Activated CD4-positive, alpha-beta T cell treated with anti-CD3 and anti-CD28 coated beads, Interleukin-2, amount 10 ng/mL, durations not matched to agents 24 days and 14 days (primary cell): ENCODE measurements around the gene CCSER1. TPM values are rescaled to one million over a fixed set of nuclear protein-coding genes. Genes with fewer than 3 reads are reported as not detected.

Experiments
- DNase-seq: peaks from one replicate; pipeline ENCODE4 v3.0.0; 2022
- H3K27ac Mint-ChIP-seq: one replicate; pipeline ENCODE4 v1.8.0; 2022; ENCODE audit warnings: mild to moderate bottlenecking, mixed read lengths
- H3K27me3 Mint-ChIP-seq: one replicate; pipeline ENCODE4 v1.8.0; 2022; ENCODE audit warnings: mixed read lengths
- H3K36me3 Mint-ChIP-seq: one replicate; pipeline ENCODE4 v1.8.0; 2022; ENCODE audit warnings: low read depth, mild to moderate bottlenecking, mixed read lengths
- H3K4me1 Mint-ChIP-seq: one replicate; pipeline ENCODE4 v1.8.0; 2021; ENCODE audit warnings: mixed read lengths
- H3K4me3 Mint-ChIP-seq: one replicate; pipeline ENCODE4 v1.8.0; 2022; ENCODE audit warnings: mild to moderate bottlenecking, moderate library complexity, mixed read lengths
- H3K9me3 Mint-ChIP-seq: one replicate; pipeline ENCODE4 v1.8.0; 2021; ENCODE audit warnings: mixed read lengths
- intact Hi-C: fragments of 100-400 bp; cut with micrococcal nuclease; formaldehyde crosslinking; loops from one replicate; pipeline ENCODE4 v1.15.1; 2023
- total RNA-seq: library from RNA; stranded (reverse); gene quantifications from 2 replicates; pipeline ENCODE4 v1.2.3, GENCODE V29; 2022

The CCSER1 gene
- total RNA-seq, 1 donor from 2014 or later, result not detected

- intact Hi-C loops, result no loop called here
- Mint-ChIP-seq H3K27me3 (peaks cover 3% of the 10 kb centered on the region), H3K4me3 (no peak overlapping the region), H3K27ac (no peak overlapping the region), H3K9me3 (no peaks in the 10 kb centered on the region), H3K36me3 (no peaks in the 10 kb centered on the region), H3K4me1 (no peaks in the 10 kb centered on the region)
- DNase-seq, result no peak
Observed at GRCh38 chr4:90118527-90119195, 8.5 kb upstream of the CCSER1 start.

DNA sequence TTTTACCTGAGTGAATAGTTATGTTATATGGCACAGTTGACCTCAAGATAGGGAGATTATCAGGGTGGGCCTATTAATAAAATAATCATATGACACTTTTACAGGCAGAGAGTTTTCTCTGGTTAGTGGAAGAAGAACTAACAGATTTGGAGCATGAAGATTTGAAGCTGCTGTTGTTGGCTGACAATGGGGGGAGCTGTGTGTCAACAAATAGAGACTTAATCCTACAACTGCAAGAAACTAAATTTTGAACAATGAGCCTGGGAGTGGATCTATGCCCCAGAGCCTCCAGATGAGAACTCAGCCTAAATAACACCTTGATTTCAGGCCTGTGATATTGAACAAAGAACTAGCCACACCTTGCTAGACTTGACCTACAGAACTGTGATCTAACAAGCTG lies 7.2 kb upstream of the CCSER1 start:
- intact Hi-C loops, result no loop called here
- H3K4me1 Mint-ChIP-seq, result no peaks in the 10 kb centered on the region
- no peak overlapping the region for H3K4me3 Mint-ChIP-seq
- H3K27me3 Mint-ChIP-seq, result peaks cover 4% of the 10 kb centered on the region
- no peaks in the 10 kb centered on the region for H3K36me3 Mint-ChIP-seq
- H3K9me3 Mint-ChIP-seq, result no peaks in the 10 kb centered on the region
- no peak for DNase-seq
- H3K27ac Mint-ChIP-seq, result no peak overlapping the region

DNA sequence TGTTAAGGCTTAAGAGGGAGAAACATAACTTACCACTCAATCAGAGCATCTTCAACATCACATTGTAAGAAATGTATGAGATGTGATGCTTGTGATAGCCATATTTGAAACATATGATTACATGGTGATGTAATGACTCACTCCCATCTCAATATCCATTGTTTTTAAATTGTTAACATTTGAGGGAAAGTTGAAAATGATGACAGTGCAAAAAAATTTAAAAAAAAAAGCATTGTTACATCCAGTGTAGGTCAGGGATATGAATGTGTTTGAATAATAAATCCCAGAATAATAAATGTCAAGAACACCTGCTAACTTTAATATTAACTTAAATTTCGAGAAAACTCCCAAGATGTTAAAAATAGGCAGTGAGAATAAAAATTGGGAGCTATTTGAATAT lies 6.4 kb upstream of the CCSER1 start:
- H3K36me3 Mint-ChIP-seq, result no peaks in the 10 kb centered on the region
- H3K9me3 Mint-ChIP-seq, result no peaks in the 10 kb centered on the region
- H3K4me1 Mint-ChIP-seq, result no peaks in the 10 kb centered on the region
- no peak for DNase-seq
- no peak overlapping the region for H3K4me3 Mint-ChIP-seq
- intact Hi-C loops, result no loop called here
- H3K27ac Mint-ChIP-seq, result no peak overlapping the region
- peaks cover 12% of the 10 kb centered on the region for H3K27me3 Mint-ChIP-seq

DNA sequence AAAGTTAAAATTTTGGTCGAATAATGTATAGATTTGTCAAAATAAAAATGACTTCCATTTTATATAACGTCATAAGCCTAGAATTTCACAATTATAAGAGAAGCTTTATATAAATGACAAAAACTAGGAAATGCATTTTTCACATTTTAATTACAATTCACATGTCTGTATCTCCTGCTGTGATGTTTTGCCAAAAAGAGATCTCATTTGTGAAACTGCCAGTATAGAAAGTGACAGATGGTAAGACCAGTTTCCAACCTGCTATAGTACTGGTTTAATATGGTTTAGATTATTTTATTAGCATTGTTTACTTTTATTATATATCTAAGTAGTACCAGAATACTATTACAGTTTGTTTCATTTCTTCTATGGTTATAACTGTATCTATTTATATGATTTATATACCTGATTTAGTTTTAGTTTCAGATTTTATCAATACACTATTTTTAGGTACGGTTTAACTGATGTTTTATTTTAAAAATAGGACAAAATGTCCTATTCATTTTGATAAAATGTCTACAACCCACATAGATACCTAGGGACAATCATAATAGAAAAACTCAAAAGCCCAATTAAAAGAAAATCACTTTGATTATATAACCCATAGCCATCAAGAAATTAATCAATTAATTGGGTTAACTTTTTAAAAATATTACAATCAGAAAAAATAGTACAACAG lies 5.4 kb upstream of the CCSER1 start:
- H3K27me3 Mint-ChIP-seq, result peaks cover 22% of the 10 kb centered on the region
- H3K9me3 Mint-ChIP-seq, result no peaks in the 10 kb centered on the region
- no peak overlapping the region for H3K27ac Mint-ChIP-seq
- H3K36me3 Mint-ChIP-seq, result no peaks in the 10 kb centered on the region
- H3K4me3 Mint-ChIP-seq, result no peak overlapping the region
- no peak for DNase-seq
- H3K4me1 Mint-ChIP-seq, result peaks cover 2% of the 10 kb centered on the region
- intact Hi-C loops, result no loop called here

DNA sequence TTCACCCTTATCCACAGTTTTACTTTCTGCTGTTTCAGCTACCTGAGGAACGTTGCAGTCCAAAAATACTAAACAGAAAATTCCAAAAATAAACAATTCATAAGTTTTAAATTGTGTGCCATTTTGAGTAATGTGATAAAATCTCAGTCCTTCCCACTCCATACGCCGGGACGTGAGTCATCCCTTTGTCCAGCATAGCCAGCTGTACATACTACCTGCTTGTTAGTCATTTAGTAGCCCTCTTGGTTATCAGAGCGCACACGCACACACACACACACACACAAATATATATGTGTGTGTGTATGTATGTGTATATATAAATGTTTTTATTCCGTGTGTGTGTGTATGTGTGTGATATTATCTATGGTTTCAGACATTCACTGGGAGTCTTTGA lies 4.8 kb upstream of the CCSER1 start:
- Mint-ChIP-seq H3K27me3 (peaks cover 26% of the 10 kb centered on the region), H3K9me3 (no peaks in the 10 kb centered on the region), H3K36me3 (no peaks in the 10 kb centered on the region), H3K4me3 (no peak overlapping the region), H3K27ac (no peak overlapping the region), H3K4me1 (peaks cover 5% of the 10 kb centered on the region)
- intact Hi-C loops, result no loop called here
- DNase-seq, result no peak

- Mint-ChIP-seq H3K4me3 (no peak overlapping the region), H3K36me3 (peaks cover 2% of the 10 kb centered on the region), H3K4me1 (peaks cover 9% of the 10 kb centered on the region), H3K9me3 (no peaks in the 10 kb centered on the region), H3K27ac (no peak overlapping the region), H3K27me3 (peaks cover 39% of the 10 kb centered on the region)
- no peak for DNase-seq
- intact Hi-C loops, result no loop called here
Observed at GRCh38 chr4:90124276-90124675, 2.9 kb upstream of the CCSER1 start.

GRCh38 chr4:90126805-90127204 lies 389 bp upstream of the CCSER1 start:
- Mint-ChIP-seq H3K9me3 (no peaks in the 10 kb centered on the region), H3K4me3 (peak overlapping the region; percentile 88)

DNA sequence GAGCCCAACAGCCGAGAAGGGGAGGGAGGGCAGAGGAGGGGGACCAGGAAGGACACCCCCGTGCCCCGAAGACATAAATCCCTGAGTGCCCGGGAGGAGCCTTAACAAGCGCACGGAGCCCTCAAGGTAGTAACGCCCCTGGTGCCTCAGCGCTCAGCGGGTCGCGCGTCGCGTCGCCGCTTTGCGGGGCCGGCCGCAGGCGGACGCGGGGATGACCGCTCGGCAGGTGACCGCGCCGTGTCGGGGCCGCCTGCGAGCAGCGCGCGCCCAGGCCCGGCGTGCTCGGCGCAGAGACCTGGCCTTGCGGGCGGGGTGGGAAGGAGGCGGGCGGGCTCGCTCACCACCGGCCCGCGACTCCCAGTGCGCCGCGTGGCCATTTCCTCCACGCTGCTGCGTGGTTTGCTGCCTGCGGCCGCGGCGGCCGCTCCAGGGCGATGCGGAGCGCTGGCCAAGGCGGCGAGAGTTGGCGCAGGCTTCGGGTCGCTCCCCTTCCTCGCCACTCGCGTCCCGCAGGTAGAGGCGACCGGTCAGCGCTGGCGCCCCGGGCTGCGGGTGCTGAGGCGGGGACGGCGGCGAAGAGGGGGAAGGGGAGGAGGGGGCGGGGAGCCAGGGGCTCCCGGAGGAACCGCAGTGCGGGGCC lies 632 bp downstream of the CCSER1 start:
- H3K4me3 Mint-ChIP-seq, result peak overlapping the region; percentile 88
- no peak for DNase-seq
- H3K4me1 Mint-ChIP-seq, result peaks cover 9% of the 10 kb centered on the region
- H3K27me3 Mint-ChIP-seq, result peaks cover 45% of the 10 kb centered on the region
- H3K36me3 Mint-ChIP-seq, result peaks cover 2% of the 10 kb centered on the region
- H3K9me3 Mint-ChIP-seq, result no peaks in the 10 kb centered on the region
- H3K27ac Mint-ChIP-seq, result no peak overlapping the region
- intact Hi-C loops, result no loop called here

More at GRCh38 chr4:90126805-90127204, 389 bp upstream of the CCSER1 start:
- Mint-ChIP-seq H3K27me3 (peaks cover 45% of the 10 kb centered on the region), H3K4me1 (peaks cover 9% of the 10 kb centered on the region), H3K36me3 (peaks cover 2% of the 10 kb centered on the region), H3K27ac (no peak overlapping the region)
- intact Hi-C loops, result no loop called here
- no peak for DNase-seq

DNA sequence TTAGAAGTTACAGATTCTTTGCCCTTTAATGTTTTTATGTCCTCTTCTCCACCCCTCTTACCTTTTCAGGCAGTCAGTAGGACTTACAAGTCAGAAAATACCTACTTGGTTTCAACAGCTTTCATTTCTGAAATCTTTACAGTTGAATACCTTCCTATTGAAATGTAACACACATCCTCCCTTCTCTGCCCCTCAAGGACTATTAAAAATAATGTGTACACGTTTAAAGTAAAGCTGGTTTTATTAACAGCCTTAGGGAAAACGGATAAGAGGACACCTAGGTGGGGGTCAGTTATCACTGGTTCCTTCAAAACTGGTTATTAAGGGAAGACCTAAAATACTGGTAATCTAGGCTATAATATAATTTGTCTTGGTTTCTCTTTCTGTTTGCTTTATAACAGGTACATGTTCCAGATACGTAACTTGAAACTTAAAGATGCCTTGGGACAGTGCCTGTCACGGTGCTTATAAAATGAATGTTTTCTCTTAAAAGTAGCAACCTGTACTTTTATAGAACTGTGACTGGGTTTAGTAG lies 1.8 kb downstream of the CCSER1 start:
- peak overlapping the region; percentile 25 for H3K4me3 Mint-ChIP-seq
- H3K27ac Mint-ChIP-seq, result no peak overlapping the region
- H3K9me3 Mint-ChIP-seq, result no peaks in the 10 kb centered on the region
- peaks cover 2% of the 10 kb centered on the region for H3K36me3 Mint-ChIP-seq
- H3K27me3 Mint-ChIP-seq, result peaks cover 45% of the 10 kb centered on the region
- no peak for DNase-seq
- intact Hi-C loops, result no loop called here
- H3K4me1 Mint-ChIP-seq, result peaks cover 9% of the 10 kb centered on the region

DNA sequence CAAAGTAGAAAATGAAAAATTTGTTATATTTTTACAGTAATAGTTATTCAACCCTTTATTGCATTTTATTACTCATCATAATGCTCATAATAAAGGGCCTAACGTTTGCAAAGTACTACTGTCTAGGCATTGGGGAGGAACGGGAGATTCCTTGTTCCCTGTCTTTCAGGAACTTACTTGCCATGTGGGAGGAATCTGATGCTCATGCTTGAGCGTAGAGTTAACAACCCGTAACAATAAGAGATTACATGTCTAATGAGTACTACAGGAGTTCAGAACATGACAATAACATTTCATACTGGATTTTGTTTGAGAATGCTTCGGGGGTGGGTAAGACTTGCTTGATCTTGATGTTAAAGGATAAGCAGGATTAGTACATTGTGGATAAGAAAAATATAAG lies 2.9 kb downstream of the CCSER1 start:
- no peak for DNase-seq
- no peak overlapping the region for H3K4me3 Mint-ChIP-seq
- H3K9me3 Mint-ChIP-seq, result no peaks in the 10 kb centered on the region
- H3K4me1 Mint-ChIP-seq, result peaks cover 9% of the 10 kb centered on the region
- H3K27ac Mint-ChIP-seq, result no peak overlapping the region
- H3K36me3 Mint-ChIP-seq, result peaks cover 2% of the 10 kb centered on the region
- peaks cover 43% of the 10 kb centered on the region for H3K27me3 Mint-ChIP-seq
- intact Hi-C loops, result no loop called here

DNA sequence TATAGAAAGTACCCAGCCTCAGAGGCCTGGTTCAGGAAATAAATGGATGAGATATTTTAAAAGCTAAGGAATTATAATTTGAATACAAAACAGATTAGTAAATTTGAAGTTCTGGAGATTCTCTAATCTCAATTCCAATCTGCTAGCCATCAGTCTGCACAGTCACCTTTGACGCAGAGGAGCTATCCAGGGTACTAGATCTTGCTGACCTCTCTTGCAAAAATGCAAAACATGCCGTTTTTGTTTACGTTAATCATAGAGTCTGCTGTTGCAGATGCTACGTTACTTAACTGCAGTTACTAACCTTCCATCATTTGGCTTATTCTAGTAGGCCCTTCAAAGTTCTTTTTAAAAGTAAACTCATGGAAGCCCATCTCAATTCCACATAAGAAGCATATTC lies 10.4 kb downstream of the CCSER1 start:
- H3K36me3 Mint-ChIP-seq, result no peaks in the 10 kb centered on the region
- H3K4me1 Mint-ChIP-seq, result no peaks in the 10 kb centered on the region
- no peak for DNase-seq
- H3K9me3 Mint-ChIP-seq, result no peaks in the 10 kb centered on the region
- no peak overlapping the region for H3K4me3 Mint-ChIP-seq
- intact Hi-C loops, result no loop called here
- H3K27me3 Mint-ChIP-seq, result no peaks in the 10 kb centered on the region
- no peak overlapping the region for H3K27ac Mint-ChIP-seq

DNA sequence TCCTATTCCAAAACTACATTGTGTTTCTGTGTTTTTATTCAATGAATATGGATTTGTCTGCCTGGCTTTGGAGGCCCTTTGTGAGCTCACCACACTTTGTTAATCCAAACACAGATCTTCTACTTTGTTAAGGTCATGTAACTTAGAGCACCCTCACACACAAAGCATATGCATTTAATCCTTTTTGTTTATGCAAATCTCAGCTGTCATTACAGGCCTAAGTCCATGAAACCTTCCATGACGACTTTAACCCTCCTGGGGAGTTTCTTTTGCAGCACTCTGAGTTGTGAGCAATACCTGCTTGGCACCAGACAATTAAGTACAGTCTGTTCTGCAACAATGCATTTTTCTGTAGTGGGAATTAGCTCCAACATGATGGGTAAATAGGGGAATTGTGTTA lies 14.9 kb downstream of the CCSER1 start:
- no peaks in the 10 kb centered on the region for H3K27me3 Mint-ChIP-seq
- no peaks in the 10 kb centered on the region for H3K9me3 Mint-ChIP-seq
- H3K27ac Mint-ChIP-seq, result no peak overlapping the region
- H3K4me1 Mint-ChIP-seq, result no peaks in the 10 kb centered on the region
- no peak for DNase-seq
- H3K4me3 Mint-ChIP-seq, result no peak overlapping the region
- intact Hi-C loops, result no loop called here
- H3K36me3 Mint-ChIP-seq, result no peaks in the 10 kb centered on the region

- H3K27me3 Mint-ChIP-seq, result no peaks in the 10 kb centered on the region
- intact Hi-C loops, result no loop called here
- H3K4me1 Mint-ChIP-seq, result no peaks in the 10 kb centered on the region
- no peak for DNase-seq
- no peak overlapping the region for H3K4me3 Mint-ChIP-seq
- H3K27ac Mint-ChIP-seq, result no peak overlapping the region
- H3K9me3 Mint-ChIP-seq, result no peaks in the 10 kb centered on the region
- H3K36me3 Mint-ChIP-seq, result no peaks in the 10 kb centered on the region
Observed at GRCh38 chr4:90145319-90145718, 18.1 kb downstream of the CCSER1 start.

GRCh38 chr4:90146306-90146705 lies 19.1 kb downstream of the CCSER1 start:
- no peaks in the 10 kb centered on the region for H3K9me3 Mint-ChIP-seq

More at GRCh38 chr4:90146306-90146705, 19.1 kb downstream of the CCSER1 start:
- Mint-ChIP-seq H3K27me3 (no peaks in the 10 kb centered on the region), H3K4me1 (no peaks in the 10 kb centered on the region), H3K27ac (no peak overlapping the region), H3K4me3 (no peak overlapping the region), H3K36me3 (no peaks in the 10 kb centered on the region)
- intact Hi-C loops, result no loop called here
- no peak for DNase-seq
